Right ventricle myocardium inferior (tissue), 1 donor: Measurements from ENCODE around the gene PDGFC. TPM values are rescaled to one million over a fixed set of nuclear protein-coding genes. Genes with fewer than 3 reads are reported as not detected.

Source experiments
- ATAC-seq: fragments of 200-7000 bp; cut with Tn5 transposase; one replicate; pipeline ENCODE4 v1.9.1; 2020; ENCODE audit warnings: mild to moderate bottlenecking, moderate library complexity
- DNase-seq: peaks from one replicate; pipeline ENCODE4 v3.0.0; 2021; ENCODE audit errors: missing footprints
- intact Hi-C: fragments of 100-400 bp; cut with DNase I; formaldehyde crosslinking; loops from one replicate; pipeline ENCODE4 v1.11.0; 2022
- long read RNA-seq: library from polyadenylated mRNA; unstranded; transcript quantifications from one replicate; pipeline ENCODE4 v2.0.0, GENCODE V29; 2021
- total RNA-seq: library from RNA; stranded (reverse); fragmentation: NEBNext Ultra II Directional; extraction: Animal tissue kit (Norgen Biotek cat#: 25700); gene quantifications from one replicate; pipeline ENCODE4 v1.2.1, GENCODE V29; 2021
- donor health status: DM: no; HTN: yes; CAD: no; lungs with severe emphysema.

Gene PDGFC, protein sequence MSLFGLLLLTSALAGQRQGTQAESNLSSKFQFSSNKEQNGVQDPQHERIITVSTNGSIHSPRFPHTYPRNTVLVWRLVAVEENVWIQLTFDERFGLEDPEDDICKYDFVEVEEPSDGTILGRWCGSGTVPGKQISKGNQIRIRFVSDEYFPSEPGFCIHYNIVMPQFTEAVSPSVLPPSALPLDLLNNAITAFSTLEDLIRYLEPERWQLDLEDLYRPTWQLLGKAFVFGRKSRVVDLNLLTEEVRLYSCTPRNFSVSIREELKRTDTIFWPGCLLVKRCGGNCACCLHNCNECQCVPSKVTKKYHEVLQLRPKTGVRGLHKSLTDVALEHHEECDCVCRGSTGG
- total RNA-seq, result 12.6 TPM
- long read RNA-seq, full-length matches to known transcripts, result 5 of 6 reads
- long read RNA-seq, partial matches to known transcripts, result 0 of 6 reads
- long read RNA-seq, other reads (novel, unspliced or antisense), result 1 of 6 reads

DNA sequence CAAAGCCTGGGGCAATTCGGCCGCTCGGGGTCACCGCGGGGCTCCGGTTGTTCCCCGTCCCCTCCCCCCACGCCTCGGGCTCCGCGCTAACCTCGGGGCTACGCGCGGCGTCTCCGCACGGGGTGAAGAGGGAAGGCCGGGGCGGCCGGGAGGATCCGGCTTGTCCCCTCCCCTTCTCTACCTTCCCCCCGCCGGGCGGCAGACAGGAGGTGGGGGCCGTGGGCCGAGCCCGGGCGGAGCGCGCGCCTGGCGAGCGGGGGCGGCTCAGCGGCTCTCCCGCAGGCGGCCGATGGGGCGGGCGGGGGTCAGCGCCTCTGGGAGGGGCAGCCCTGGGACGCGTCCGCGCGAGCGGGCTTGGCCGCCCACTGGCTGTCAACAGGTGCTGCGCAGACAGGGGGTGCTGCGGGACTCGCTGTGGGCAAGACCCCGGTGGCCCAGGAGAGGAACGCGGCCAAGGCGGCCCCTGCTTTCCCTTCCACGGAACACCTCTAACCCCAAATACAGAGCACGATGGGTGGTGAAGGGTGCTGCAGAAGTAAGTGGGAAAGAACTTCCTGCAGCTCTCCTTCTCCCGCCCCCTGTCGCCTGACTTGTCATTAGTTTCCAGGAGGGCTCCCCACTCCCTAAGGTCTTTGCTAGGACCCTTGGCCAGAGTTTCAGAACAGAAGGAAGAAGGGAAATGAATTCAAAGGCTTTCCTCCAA is at the start of gene PDGFC:
Gene PDGFC (minus strand): TSS at position 124 of the 703 bp plus-strand sequence. CDS start 896 bp downstream, outside the sequence.
- DNase-seq (peak; percentile 89), ATAC-seq (peak; percentile 86)
- intact Hi-C loops, result loop anchor here (2.0 to 10.0 kb wide), 5 partner anchors 29 to 1003 kb away; no protein-coding TSS in a partner anchor

DNA sequence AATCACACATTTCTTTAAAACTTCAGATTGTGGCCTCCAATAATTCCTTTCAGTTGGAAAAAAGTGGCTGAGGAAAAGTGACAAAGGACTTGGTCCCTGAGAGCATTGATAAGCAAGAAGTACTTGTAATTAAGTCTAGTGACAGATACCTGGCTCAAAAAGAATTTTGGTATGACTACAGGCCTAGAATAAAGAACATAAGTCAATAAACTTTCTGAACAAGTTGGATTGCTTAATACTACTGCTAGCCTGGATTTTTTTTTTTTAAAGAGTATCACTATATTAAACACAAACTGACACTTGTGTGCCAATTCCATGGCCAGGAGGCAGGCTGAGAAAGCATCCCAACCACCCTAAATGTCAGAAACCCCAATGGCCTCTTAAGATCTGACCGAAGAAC is 49.3 kb upstream of the PDGFC start:
- ATAC-seq, result no peak
- intact Hi-C loops, result no loop called here
- DNase-seq, result no peak

DNA sequence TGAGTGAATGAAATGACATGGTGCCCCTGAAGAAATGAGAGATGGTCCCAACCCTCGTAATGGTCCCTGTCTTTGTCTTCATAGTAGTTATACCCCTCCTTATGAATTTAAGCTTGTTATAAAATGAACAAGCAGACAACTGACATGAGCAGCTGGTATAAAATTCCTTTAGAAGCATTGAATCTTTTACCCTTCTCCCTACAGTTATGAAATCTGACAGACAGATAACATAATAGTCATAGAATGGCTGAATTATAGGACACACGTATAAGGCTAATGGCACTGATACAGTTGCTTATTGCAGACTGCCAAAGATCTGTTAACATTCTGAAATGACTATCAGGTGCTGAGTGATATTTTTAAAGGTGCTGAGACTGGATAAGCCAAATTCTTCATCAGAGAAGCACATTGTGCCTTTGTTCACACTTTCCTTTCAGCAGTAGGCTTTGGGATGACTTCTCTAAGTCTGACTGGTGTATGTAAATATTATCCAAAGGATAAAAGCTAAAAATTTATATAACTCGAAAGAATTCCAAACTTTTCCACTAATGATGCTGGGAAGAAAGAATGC is 47.4 kb upstream of the PDGFC start:
- intact Hi-C loops, result no loop called here
- DNase-seq (no peak), ATAC-seq (no peak)

DNA sequence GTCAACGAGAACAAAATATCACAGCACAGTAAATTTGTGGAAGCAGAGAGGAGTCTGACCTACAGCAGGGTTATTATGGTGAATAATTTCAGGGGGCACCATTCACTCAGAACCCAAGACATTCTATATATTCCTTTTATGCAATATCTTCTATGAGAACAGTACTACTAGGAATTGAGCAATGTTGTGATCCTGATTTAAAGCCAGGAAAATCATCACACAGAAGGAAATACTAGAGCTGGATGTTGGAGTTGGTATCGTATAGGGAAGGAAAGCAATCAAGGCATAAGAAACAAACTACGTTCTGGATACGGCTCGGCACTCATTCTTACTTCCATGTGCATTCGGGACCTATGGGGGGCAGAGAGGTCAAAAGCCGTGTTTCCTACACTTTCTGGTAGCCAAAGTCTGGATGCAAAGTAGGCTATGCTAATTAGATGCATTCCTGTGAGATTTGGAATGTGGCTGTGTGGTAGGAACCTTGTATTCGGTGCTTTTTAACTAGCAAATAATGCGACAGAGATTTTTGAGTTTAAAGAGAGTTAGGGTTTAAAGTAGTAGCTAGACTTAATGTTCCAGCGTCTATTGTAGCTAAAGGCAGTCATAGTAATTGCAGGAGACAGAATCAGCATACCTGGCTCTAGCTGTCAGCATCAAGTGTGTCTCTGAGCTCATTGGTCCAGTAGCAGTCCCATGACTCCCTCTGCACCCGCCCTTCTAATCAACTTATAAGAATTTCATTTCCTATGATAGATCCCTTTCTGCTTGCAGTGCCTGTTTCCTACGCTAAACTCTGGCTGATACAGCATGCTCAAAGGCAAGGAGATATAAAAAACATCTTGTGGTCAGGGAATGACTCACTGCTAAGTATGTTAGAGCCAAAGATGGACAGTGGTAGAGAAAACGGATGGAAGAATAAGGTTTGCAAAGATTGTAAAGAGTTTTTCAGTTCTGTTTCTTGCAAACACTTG is 43.3 kb upstream of the PDGFC start:
- intact Hi-C loops, result no loop called here
- no peak for ATAC-seq
- DNase-seq, result no peak

DNA sequence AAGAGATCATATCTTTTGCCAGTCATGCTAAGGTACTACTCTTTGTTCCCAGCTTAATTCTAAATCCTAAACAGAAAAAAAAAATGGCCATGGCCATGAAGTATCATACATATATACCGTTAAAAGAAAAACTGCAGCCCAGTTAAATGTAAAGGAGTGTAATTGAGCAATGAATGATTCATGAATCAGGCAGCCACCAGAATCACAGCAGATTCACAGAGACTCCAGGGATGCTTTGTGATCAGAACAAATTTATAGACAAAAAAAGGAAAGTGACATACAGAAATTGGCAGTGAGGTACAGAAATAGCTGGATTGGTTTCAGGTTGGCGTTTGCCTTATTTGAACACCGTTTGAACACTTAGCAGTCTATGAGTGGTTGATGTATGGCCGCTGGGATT is 42.1 kb upstream of the PDGFC start:
- intact Hi-C loops, result no loop called here
- DNase-seq, result no peak
- ATAC-seq, result no peak

DNA sequence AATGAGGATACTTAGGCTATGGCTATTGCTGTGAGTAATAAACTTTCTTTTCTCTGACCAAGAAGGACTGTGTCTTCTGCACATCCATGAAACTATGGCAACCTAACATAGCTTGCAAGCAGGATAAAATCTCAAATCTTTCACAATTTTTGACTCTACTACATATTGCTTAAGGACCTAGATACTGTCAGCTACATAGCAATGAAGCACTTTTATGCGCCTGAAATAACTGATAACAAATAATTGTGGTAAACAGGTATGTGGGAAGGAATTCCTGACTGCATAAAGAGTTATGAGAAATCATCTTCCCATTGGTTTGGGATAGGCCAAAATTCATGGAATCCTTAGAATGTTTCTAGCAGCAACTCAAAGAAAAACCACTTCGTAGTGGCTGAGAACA is 41.2 kb upstream of the PDGFC start:
- intact Hi-C loops, result no loop called here
- ATAC-seq, result no peak

DNA sequence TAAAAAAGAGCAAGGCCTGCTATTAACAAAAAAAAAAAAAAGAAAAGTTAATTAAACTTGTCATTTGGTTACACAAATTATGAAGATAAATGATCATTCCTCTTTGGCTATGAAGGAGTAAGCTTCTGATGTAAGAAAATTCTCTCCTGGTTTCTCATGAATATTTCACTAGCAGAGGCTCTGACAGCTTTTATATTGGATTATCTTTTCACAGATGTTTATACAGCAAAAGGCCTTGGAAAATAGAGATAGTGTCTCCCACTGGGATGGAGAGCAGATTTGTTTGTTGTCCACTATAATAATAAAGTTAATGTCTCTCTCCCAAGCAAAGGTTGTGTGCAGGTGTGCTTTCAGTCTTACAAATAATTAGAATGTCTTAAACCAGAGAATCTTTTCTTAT is 40.7 kb upstream of the PDGFC start:
- intact Hi-C loops, result no loop called here
- ATAC-seq, result no peak
- no peak for DNase-seq

More for the DNA sequence above, 41.2 kb upstream of the PDGFC start:
- no peak for DNase-seq

DNA sequence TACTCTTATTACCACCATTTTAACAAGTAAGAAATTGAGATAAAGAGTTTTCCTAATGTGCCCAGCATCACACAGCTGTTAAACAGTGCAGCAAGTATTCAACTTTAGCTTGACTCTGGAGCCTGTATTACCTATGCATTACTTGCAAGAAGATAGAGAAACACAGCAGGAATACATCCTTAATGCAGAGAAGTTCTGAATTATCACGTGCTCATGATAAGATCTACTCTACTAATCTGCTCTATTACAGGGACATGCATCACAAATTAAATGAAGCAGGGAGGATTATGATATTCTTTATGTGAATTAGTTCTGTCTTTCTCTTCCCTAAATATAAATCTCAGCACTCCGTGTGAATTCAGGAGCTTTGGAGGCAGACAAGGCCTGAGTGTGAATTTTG is 39.0 kb upstream of the PDGFC start:
- no peak for ATAC-seq
- intact Hi-C loops, result no loop called here

DNA sequence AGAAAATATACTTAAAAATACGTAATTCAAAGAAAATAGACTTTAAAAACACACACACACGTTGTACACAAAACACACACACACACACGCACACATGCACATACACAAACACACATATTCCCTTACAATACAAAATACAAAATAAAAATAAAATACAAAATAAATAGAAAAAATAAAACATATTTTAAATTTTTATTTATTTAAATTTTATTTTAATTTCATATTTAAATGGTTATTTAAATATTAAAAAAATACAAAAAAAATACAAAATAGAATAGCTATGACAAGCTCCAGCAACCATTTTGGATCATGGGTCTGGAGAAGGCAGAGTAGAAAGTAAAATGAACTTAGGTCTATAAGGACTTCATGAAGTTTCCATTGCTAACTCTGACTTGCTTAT is 34.2 kb upstream of the PDGFC start:
- DNase-seq, result no peak
- intact Hi-C loops, result no loop called here
- no peak for ATAC-seq

More for the DNA sequence above, 39.0 kb upstream of the PDGFC start:
- DNase-seq, result no peak

DNA sequence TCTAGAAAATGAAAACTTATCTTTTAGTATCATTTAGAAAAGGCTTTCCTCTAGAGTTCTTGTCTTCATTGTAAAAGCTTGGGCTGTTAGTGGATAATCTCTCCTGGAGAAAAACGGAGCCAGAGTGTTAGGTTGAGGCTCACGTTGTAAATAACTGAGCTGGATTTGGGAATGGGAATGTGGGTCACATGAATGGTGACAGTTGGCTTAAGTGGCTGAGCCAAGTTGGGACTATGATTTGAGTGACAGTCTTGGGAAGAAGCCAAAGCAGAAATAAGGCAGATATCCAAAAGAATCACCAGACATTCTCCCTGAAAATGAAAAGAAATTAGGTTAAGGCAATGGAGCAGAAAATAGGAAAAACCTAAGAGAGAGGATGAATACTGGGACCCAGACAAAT is 33.6 kb upstream of the PDGFC start:
- intact Hi-C loops, result no loop called here
- no peak for DNase-seq
- no peak for ATAC-seq

DNA sequence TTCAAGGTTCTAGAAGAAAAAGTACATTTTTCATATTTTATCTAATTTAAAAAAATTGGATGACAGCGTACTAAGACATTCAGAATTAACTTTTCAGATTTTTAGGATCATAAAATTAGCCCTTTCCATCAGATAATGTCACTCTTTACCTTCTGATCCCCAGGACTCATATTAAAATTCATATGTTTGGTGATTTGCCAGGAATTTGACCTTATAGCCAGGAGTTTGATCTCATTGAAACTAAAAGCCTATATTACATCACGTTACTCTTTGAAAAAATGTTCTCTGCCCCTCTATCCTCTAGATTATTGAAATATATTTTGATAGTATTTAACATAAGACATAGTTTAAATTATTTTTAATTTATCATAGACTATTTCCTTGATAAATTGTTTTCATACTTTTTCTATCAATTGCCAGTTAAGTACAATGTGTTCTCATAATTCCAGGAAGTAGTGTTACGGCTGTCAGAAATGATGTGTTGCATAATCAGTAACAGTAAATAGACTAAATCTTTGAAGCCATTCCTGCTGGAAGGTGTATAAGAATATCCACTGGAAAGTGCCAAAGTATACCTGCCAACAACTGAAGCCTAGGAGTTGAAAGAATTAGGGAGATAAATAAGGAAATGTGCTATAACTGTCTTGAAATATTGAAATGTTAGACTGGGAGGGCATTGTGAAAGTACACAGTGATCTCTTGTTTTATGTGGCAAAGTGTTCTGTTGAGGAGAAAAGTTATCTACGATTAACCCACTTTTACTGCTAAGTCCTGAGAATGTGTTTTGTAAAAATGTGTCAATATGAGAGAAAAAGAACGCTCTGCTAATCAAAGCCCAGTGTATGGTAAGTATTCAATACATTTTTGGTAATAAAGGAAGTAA is 32.9 kb upstream of the PDGFC start:
- intact Hi-C loops, result no loop called here
- DNase-seq (no peak), ATAC-seq (no peak)

DNA sequence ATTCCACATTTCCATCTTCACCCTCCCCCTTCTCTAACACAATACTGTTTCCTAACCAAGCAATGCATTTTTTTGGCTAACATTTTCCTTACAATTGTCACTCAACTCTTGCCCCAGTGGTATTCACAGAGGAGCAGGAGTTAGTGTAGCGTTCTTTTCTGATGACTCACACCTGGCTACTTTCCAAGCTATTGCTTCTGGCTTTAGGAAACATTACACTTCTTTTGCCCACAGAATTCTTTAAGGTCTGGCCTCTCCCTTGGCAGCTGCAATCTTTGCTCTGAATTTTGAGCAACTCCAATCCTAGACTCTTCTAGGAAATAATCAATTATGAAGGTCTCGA is 27.5 kb upstream of the PDGFC start:
- ATAC-seq (peak; percentile 46), DNase-seq (no peak)
- intact Hi-C loops, result no loop called here

DNA sequence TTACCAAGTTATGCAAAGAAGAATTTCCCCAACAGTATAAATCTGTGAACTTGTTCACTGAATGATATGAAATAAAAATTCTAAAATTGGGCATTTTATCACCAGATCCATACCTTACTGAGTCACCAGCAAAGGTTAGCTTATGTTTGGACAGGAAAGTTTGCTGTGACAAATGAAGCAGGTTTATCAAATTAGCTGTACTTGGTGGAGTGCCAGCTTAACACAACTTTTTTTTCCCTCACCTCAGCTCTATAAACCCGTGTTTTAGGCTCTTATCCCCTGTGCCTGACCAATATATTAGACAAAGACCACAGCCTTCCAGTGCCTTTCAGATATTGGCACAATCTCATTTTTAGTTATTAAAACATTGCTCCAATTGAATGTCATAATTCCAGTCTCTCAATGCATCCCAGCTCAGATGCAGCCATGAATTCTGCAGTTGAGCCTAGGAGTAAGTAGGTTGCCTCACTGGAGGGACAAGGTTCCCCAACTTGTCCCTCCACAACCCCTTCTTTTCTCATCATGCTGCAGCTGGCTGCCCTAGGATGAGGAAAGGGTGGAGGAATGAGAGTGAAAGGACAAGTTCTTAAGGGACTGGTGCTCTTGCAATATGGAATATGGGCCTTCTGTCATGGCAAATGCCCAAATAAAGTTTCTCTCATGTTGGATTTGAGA is 27.0 kb upstream of the PDGFC start:
- DNase-seq (no peak), ATAC-seq (no peak)
- intact Hi-C loops, result no loop called here

DNA sequence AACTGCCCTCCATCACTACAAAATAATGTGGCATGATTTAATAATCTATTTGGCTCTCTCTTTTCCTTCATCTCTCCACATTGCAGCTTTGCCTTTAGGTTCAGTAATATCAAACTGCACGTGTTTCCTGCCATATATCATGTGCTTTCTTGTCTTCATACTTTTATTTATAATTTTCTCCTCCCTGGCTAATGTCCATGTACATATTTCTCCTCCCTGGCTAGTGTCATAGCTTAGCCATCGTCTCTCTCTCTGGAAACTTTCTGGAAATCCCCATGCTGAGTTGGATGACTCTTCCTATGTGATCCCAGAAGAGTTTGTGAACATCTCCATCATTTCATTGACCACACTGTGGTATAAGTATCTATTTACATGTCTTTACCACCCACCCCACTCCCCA is 21.3 kb upstream of the PDGFC start:
- no peak for ATAC-seq
- intact Hi-C loops, result no loop called here
- no peak for DNase-seq

DNA sequence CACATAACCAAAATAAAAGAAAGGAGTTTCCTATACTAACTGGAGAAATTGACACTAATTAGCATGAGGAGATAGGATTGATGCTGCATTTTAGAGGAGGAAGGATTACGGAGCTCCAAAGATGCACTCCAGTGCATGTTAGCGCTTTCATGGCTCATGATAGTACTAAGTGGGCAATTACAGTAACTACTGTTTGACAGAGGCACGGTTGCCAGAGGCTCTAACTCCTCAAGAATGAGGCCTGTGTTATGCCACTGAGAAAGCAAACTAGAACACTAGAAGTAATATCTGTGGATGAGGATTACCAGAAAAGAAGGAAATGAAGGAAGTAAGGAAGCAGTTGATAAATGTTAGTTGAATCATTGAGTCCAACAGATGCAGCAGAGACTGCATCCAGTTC is 19.6 kb upstream of the PDGFC start:
- ATAC-seq, result no peak
- no peak for DNase-seq
- intact Hi-C loops, result no loop called here

DNA sequence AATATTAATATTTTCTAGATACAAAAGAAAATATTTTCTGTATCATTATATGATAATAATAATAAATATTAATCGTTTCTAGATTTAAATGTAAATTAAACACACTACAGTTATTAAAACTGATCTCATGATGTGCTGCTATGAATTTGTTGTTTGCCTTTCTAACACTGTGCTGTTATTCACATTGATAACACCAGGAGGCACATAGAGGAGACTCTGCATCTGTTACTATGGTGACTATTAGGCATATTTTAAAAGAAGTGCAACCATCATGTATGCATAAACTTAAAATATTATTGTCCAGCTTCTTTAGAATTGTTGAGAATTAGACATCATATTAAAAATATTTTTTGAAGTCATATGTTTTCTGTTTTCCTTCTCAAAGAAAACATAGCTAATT is 11.8 kb upstream of the PDGFC start:
- DNase-seq (no peak), ATAC-seq (no peak)

DNA sequence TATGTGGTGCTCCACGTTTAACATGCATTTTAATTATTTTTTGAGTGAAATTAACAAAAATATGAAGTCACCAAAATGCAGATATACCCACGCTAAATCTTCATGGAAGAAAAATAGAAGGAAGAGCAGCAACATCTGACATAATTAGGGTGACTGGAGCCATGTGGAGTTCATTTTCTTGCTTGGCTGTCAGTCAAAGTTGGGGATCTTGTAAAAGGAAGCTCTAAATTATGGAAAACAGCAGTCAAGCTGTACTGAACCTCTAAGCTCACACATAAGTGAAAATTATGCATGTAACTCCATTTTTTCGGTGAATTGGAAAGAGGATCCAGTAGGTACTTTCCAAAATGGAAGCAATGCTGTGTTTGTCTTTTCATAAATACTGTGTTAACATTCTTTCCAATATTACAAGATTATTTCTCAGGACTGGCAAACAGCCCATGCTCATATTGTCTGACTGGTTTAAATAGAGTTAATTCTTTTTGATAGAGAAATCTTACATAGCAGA is 9.7 kb upstream of the PDGFC start:
- no peak for DNase-seq
- intact Hi-C loops, result no loop called here
- no peak for ATAC-seq

More for the DNA sequence above, 11.8 kb upstream of the PDGFC start:
- intact Hi-C loops, result no loop called here
